ENCODE data around the gene ZNF619.

The ZNF619 gene

GRCh38 chr3:40511031-40511718 is 34.3 kb downstream of the ZNF619 start:
- Histone ChIP-seq H3K27ac (replicated peaks) (no peak overlapping the region), H3K27me3 (ENCODE audit: insufficient read depth, poor library complexity, severe bottlenecking) (no peaks in the 10 kb centered on the region), H3K4me3 (replicated peaks; ENCODE audit: insufficient read depth, low read length) (no peak overlapping the region)
- no peak for TF ChIP-seq GABPA (IDR thresholded peaks at IDR 0.05; ENCODE audit: low read depth)
- no peak for DNase-seq (ENCODE audit: low read depth in 1 of 2, low spot score in 1 of 2)

DNA sequence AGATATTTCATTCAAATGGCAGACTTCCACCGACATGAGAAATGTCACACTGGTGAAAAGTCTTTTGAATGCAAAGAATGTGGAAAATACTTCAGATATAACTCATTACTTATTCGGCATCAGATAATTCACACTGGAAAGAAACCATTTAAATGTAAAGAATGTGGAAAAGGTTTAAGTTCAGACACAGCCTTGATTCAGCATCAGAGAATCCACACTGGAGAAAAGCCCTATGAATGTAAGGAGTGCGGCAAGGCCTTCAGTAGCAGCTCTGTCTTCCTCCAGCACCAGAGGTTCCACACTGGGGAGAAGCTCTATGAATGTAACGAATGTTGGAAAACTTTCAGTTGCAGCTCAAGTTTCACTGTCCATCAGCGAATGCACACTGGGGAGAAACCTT is 39.3 kb downstream of the ZNF619 start:
- DNase-seq (ENCODE audit: low read depth in 1 of 2, low spot score in 1 of 2): no peak
- Histone ChIP-seq H3K27me3 (ENCODE audit: insufficient read depth, poor library complexity, severe bottlenecking) (no peaks in the 10 kb centered on the region), H3K4me3 (replicated peaks; ENCODE audit: insufficient read depth, low read length) (no peak overlapping the region), H3K27ac (replicated peaks) (no peak overlapping the region)
- TF ChIP-seq SPI1 (IDR thresholded peaks at IDR 0.05; ENCODE audit: borderline replicate concordance, low read depth) (no peak), POLR2AphosphoS5 (IDR thresholded peaks at IDR 0.05; ENCODE audit: low read depth) (no peak), GABPA (IDR thresholded peaks at IDR 0.05; ENCODE audit: low read depth) (no peak)
- TF ChIP-seq, protein P1, sequence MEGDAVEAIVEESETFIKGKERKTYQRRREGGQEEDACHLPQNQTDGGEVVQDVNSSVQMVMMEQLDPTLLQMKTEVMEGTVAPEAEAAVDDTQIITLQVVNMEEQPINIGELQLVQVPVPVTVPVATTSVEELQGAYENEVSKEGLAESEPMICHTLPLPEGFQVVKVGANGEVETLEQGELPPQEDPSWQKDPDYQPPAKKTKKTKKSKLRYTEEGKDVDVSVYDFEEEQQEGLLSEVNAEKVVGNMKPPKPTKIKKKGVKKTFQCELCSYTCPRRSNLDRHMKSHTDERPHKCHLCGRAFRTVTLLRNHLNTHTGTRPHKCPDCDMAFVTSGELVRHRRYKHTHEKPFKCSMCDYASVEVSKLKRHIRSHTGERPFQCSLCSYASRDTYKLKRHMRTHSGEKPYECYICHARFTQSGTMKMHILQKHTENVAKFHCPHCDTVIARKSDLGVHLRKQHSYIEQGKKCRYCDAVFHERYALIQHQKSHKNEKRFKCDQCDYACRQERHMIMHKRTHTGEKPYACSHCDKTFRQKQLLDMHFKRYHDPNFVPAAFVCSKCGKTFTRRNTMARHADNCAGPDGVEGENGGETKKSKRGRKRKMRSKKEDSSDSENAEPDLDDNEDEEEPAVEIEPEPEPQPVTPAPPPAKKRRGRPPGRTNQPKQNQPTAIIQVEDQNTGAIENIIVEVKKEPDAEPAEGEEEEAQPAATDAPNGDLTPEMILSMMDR (IDR thresholded peaks at IDR 0.05; ENCODE audit: insufficient read depth, low read length): no peak
- TF ChIP-seq, protein P2, sequence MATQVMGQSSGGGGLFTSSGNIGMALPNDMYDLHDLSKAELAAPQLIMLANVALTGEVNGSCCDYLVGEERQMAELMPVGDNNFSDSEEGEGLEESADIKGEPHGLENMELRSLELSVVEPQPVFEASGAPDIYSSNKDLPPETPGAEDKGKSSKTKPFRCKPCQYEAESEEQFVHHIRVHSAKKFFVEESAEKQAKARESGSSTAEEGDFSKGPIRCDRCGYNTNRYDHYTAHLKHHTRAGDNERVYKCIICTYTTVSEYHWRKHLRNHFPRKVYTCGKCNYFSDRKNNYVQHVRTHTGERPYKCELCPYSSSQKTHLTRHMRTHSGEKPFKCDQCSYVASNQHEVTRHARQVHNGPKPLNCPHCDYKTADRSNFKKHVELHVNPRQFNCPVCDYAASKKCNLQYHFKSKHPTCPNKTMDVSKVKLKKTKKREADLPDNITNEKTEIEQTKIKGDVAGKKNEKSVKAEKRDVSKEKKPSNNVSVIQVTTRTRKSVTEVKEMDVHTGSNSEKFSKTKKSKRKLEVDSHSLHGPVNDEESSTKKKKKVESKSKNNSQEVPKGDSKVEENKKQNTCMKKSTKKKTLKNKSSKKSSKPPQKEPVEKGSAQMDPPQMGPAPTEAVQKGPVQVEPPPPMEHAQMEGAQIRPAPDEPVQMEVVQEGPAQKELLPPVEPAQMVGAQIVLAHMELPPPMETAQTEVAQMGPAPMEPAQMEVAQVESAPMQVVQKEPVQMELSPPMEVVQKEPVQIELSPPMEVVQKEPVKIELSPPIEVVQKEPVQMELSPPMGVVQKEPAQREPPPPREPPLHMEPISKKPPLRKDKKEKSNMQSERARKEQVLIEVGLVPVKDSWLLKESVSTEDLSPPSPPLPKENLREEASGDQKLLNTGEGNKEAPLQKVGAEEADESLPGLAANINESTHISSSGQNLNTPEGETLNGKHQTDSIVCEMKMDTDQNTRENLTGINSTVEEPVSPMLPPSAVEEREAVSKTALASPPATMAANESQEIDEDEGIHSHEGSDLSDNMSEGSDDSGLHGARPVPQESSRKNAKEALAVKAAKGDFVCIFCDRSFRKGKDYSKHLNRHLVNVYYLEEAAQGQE (IDR thresholded peaks at IDR 0.05; ENCODE audit: insufficient replicate concordance, low read depth): no peak

DNA sequence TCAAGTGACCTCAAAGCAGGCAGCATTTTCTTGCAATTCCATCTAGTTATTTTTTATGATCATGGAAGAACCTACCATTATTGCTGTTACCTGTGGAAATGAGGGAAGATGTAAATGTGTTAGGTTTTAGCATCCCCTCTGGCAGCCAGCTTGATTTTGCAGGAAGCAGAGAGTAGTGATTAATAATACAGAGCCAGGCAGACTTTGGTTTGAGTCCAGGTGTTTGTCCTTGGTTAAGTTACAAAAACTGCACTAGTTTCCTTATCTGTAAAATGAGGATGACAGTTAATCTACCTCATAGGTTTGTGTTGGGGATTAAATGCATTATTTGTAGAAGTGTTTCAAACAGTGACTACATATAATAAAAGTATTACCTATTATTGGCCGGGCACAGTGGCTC is 41.1 kb downstream of the ZNF619 start:
- TF ChIP-seq, protein P2 (IDR thresholded peaks at IDR 0.05; ENCODE audit: insufficient replicate concordance, low read depth): no peak
- TF ChIP-seq POLR2AphosphoS5 (IDR thresholded peaks at IDR 0.05; ENCODE audit: low read depth): no peak
- TF ChIP-seq SPI1 (IDR thresholded peaks at IDR 0.05; ENCODE audit: borderline replicate concordance, low read depth): no peak
- TF ChIP-seq, protein P1 (IDR thresholded peaks at IDR 0.05; ENCODE audit: insufficient read depth, low read length): no peak
- TF ChIP-seq GABPA (IDR thresholded peaks at IDR 0.05; ENCODE audit: low read depth): no peak
- H3K27me3 ChIP-seq (ENCODE audit: insufficient read depth, poor library complexity, severe bottlenecking): no peaks in the 10 kb centered on the region
- DNase-seq (ENCODE audit: low read depth in 1 of 2, low spot score in 1 of 2): no peak
- no peak overlapping the region for H3K27ac ChIP-seq (replicated peaks)
- H3K4me3 ChIP-seq (replicated peaks; ENCODE audit: insufficient read depth, low read length): no peak overlapping the region

DNA sequence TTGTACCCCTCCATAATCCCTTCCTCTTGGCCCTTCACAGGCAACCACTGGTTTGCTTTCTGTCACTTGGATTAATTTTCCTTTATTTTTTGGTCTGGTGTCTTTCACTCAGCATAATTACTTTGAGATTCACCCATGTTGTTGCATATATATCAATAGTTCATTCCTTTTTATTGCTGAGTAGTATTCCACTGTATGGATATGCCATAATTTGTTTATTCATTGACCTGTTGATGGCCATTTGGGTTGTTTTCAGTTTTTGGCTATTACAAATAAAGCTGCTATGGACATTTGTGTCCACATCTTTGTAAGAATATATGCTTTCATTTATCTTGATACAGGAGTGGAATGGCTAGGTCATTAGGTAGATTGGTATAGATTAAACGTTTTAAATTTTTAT is 41.9 kb downstream of the ZNF619 start:
- DNase-seq (ENCODE audit: low read depth in 1 of 2, low spot score in 1 of 2): no peak
- TF ChIP-seq, protein P2 (IDR thresholded peaks at IDR 0.05; ENCODE audit: insufficient replicate concordance, low read depth): no peak
- no peak for TF ChIP-seq SPI1 (IDR thresholded peaks at IDR 0.05; ENCODE audit: borderline replicate concordance, low read depth)
- TF ChIP-seq GABPA (IDR thresholded peaks at IDR 0.05; ENCODE audit: low read depth): no peak
- no peak for TF ChIP-seq POLR2AphosphoS5 (IDR thresholded peaks at IDR 0.05; ENCODE audit: low read depth)
- TF ChIP-seq, protein P1 (IDR thresholded peaks at IDR 0.05; ENCODE audit: insufficient read depth, low read length): no peak

More for the DNA sequence above, 41.9 kb downstream of the ZNF619 start:
- no peak overlapping the region for H3K4me3 ChIP-seq (replicated peaks; ENCODE audit: insufficient read depth, low read length)
- H3K27ac ChIP-seq (replicated peaks): no peak overlapping the region
- no peaks in the 10 kb centered on the region for H3K27me3 ChIP-seq (ENCODE audit: insufficient read depth, poor library complexity, severe bottlenecking)

Measured in HL-60 (cell line).